Duodenal mucosa (tissue), 2 donors: Measurements from ENCODE around the gene KRT81.

Experiments used
- H3K27ac ChIP-seq: one replicate; pipeline ENCODE4 v1.7.0; 2013; ENCODE audit warnings: low read depth, low read length
- H3K27me3 ChIP-seq, 2 donors: one replicate each; pipeline ENCODE4 v1.7.0; 2013; ENCODE audit warnings: low read length in 2 of 2, control low read depth in 1 of 2; ENCODE audit not compliant: insufficient read depth in 2 of 2, control insufficient read depth in 1 of 2
- H3K36me3 ChIP-seq, 2 donors: one replicate each; pipeline ENCODE4 v1.7.0; 2013; ENCODE audit warnings: low read length in 2 of 2, control low read depth in 1 of 2; ENCODE audit not compliant: insufficient read depth in 2 of 2, control insufficient read depth in 1 of 2
- H3K4me1 ChIP-seq, 2 donors: one replicate each; pipeline ENCODE4 v1.7.0; 2013; ENCODE audit warnings: low read length in 2 of 2, control low read depth in 1 of 2; ENCODE audit not compliant: insufficient read depth in 2 of 2, control insufficient read depth in 1 of 2
- H3K4me3 ChIP-seq, 2 donors: one replicate each; pipeline ENCODE4 v1.7.0; 2013; ENCODE audit warnings: low read length in 2 of 2, low read depth in 1 of 2
- H3K9ac ChIP-seq, 2 donors: one replicate each; pipeline ENCODE4 v1.7.0; 2013; ENCODE audit warnings: low read length in 2 of 2, low read depth in 1 of 2
- H3K9me3 ChIP-seq, 2 donors: one replicate each; pipeline ENCODE4 v1.7.0; 2013; ENCODE audit warnings: low read length in 2 of 2, control low read depth in 1 of 2; ENCODE audit not compliant: control insufficient read depth in 1 of 2

The KRT81 gene

DNA sequence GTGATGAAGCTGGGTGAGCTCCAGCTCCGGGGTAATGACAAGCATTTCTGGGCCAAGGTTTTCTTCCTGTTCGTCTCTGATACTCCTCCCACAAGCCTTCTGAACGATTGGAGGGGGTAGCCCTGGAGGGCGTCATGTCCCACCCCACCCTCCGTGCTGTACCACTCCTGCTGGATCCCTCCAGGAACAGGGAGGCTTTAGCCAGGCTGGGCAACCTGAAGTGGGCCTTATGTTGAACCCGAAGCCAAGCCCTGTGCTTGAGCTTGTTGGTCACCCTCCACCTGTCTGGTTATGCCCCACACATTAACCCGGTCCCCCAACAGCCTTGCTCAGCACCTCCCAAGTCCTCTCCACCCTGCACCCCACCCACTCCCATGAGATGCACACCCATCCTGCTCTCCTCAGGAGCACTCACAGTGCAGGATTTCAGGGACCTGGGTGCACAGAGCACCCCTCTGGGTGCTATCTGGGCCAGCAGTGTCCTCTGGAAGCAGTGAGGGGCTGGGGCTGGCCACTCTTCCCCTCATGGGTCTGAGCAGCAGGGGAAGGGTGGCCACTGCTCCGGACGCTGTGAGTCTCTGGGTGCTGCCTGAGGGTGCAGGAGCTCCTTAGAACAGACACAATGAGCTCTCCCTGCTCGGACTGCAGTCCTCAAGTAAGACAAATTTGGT, 36.6 kb upstream of the KRT81 start:
- H3K9me3 ChIP-seq = no peaks in the 10 kb centered on the region
- peaks cover 3% of the 10 kb centered on the region in 2 donors for H3K4me1 ChIP-seq
- H3K27ac ChIP-seq = no peak overlapping the region
- no peak overlapping the region for H3K4me3 ChIP-seq
- no peaks in the 10 kb centered on the region for H3K27me3 ChIP-seq
- no peaks in the 10 kb centered on the region for H3K36me3 ChIP-seq
- H3K9ac ChIP-seq = no peak overlapping the region

DNA sequence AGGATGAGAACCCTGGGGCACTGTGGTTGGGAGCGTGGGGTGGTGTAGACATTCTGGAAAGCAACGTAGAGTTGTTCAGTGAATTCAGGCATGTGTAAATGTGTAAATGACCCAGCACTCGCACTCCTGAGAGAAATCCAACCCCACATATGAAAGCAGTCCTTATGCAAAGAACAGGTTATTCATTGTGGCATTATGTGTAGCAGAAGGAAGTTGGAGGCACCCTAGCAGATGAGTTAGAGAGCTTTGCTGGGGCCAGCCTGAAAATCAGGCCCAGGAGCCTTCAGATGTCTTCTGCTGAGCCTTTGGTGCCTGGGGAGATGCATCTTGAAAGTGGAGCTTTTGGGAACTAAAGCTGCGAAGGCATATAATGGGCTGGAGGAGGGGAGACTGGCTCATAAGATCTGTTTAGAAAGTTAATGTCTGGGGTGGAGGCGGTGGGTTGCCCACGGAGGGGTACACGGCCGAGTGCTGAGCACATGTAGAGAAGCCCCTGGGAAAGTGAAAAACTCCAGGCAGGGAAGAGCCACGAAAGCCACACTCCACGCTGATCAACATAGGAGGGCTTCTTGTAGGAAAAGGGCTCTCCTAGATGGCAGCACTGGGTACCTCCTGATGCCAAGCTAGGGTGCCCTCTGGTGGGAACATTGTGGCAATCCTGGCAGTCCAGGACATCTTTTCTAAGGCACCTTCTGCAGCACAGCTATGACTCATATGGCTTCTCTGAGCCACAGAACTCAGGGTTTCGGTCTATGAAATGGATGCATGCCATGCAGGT, 35.9 kb upstream of the KRT81 start:
- peaks cover 3% of the 10 kb centered on the region in 2 donors for H3K4me1 ChIP-seq
- H3K27ac ChIP-seq = no peak overlapping the region
- H3K27me3 ChIP-seq = peaks cover 3 to 6% of the 10 kb centered on the region in 2 donors
- no peaks in the 10 kb centered on the region for H3K36me3 ChIP-seq
- H3K4me3 ChIP-seq = no peak overlapping the region
- H3K9ac ChIP-seq = no peak overlapping the region
- no peaks in the 10 kb centered on the region for H3K9me3 ChIP-seq

DNA sequence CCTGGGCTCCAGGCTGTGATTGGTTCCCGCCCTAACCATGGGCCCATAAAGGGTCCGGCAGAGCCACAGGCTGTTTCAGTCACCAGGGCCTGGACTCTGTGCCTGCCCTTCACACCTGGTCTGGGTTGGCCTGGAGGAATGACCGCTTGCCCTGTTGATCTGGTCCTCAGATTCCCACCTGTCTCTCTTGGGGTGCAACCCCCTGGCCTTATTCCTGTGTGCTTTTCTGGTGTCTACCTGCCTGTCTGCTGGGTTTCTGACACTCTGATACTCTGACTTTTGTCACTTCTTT, 32.8 kb upstream of the KRT81 start:
- no peaks in the 10 kb centered on the region for H3K9me3 ChIP-seq
- no peaks in the 10 kb centered on the region for H3K36me3 ChIP-seq
- H3K27me3 ChIP-seq = peaks cover 10 to 15% of the 10 kb centered on the region in 2 donors
- H3K27ac ChIP-seq = no peak overlapping the region
- H3K4me1 ChIP-seq = peaks cover 0 to 3% of the 10 kb centered on the region in 2 donors
- no peak overlapping the region for H3K4me3 ChIP-seq
- no peak overlapping the region for H3K9ac ChIP-seq

DNA sequence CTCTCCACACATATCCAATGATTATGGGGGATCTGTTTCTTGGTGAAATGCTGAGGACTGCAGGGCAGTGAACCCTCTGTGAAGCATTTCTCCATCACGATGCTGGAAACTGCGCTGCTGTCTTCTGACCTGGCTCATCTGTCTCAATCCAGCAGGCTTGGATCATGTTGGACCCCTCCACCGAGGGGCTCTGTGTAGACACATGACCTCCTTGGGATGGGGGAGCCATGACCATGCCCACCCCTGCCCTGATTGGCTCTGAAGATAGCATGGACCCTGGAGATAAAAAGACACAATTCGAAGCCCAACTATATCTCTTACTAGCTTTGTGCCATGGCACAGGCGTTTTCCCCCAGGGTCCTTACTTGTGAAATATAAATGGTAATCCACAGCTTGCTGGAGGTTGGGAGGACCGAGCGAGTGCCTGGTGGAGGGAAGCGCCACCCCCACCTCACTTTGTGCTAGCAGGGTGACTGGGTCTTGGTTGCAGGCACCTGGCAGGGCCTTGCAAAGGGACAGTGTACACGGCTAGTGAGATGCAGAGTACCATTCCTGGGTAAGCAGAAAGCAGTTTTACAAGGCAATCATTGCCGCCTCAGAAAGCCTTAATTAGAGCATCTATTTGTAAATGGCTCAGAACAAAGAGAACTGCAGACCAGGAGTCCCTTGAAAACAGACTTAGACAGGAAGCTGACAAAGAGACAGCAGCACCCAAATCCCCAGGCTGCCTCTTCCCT, 32.2 kb upstream of the KRT81 start:
- Histone ChIP-seq H3K4me1 (peaks cover 0 to 3% of the 10 kb centered on the region in 2 donors), H3K27me3 (peaks cover 10 to 15% of the 10 kb centered on the region in 2 donors), H3K27ac (no peak overlapping the region), H3K36me3 (no peaks in the 10 kb centered on the region), H3K9me3 (no peaks in the 10 kb centered on the region), H3K4me3 (no peak overlapping the region), H3K9ac (no peak overlapping the region)

DNA sequence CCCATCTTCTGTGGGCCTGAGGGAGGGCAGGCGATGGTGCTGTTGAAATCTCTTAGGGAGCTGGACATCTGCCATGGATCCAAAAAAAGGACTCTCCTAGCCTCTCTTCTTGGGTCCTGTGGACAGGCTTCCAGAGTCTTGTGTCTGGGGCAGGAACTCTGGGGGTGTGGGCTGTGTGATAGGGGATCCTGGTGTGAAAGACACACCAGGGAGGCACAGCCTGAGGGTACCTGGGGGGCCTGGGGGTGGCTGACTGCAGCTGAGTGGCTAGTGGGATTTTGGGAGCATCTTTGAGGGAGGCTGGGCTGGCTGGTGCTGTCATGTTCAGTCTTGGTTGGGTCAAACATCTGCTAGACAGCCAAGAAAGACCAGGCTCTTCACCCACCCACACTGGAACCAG, 31.7 kb upstream of the KRT81 start:
- Histone ChIP-seq H3K9ac (no peak overlapping the region), H3K36me3 (no peaks in the 10 kb centered on the region), H3K27me3 (peaks cover 10 to 15% of the 10 kb centered on the region in 2 donors), H3K27ac (no peak overlapping the region), H3K9me3 (no peaks in the 10 kb centered on the region), H3K4me3 (no peak overlapping the region), H3K4me1 (peaks cover 0 to 3% of the 10 kb centered on the region in 2 donors)

DNA sequence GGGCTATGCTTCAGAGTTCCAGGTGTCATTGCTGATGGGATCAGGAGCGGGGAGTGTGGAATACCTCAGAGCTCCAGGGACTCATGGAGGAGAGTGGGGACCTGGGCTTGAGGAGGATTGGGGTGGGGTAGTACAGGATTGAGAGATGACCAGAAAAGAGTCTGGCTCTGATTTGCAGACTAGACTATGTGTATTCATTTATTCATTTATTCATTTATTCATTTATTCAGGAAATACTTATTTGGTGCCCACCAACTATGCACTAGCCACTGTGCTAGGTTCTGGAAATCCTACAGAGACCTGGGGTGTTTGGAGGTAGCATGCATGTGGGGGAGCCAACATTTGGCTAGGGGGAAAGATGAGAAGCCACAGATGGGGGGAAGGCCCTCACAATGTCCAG, 30.7 kb upstream of the KRT81 start:
- H3K9ac ChIP-seq = no peak overlapping the region
- H3K4me3 ChIP-seq = no peak overlapping the region
- no peaks in the 10 kb centered on the region for H3K36me3 ChIP-seq
- no peaks in the 10 kb centered on the region for H3K4me1 ChIP-seq
- no peak overlapping the region for H3K27ac ChIP-seq
- H3K27me3 ChIP-seq = peaks cover 10 to 15% of the 10 kb centered on the region in 2 donors
- H3K9me3 ChIP-seq = no peaks in the 10 kb centered on the region

DNA sequence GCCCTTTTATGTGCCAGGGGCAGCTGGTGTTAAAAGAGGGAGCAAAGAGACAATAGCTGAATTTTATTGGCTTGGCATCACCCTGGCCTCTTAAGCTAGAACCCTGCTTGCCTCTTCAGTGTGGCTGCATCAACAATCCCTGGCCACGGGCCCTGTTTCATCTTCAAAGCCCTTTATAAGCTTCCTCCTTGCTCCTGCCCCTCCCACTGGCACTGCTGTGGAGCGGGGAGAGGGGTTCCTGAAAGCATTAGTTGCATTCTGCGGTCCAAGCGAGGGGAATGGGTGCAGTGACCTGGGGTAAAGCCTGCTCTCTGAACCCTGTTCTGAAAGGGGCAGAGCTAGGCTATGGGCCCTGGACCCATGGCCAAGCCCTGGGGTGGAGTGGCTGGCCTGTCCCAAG, 30.1 kb upstream of the KRT81 start:
- no peaks in the 10 kb centered on the region for H3K4me1 ChIP-seq
- no peaks in the 10 kb centered on the region for H3K9me3 ChIP-seq
- H3K4me3 ChIP-seq = no peak overlapping the region
- H3K36me3 ChIP-seq = no peaks in the 10 kb centered on the region
- peaks cover 10 to 15% of the 10 kb centered on the region in 2 donors for H3K27me3 ChIP-seq
- no peak overlapping the region for H3K9ac ChIP-seq
- no peak overlapping the region for H3K27ac ChIP-seq

DNA sequence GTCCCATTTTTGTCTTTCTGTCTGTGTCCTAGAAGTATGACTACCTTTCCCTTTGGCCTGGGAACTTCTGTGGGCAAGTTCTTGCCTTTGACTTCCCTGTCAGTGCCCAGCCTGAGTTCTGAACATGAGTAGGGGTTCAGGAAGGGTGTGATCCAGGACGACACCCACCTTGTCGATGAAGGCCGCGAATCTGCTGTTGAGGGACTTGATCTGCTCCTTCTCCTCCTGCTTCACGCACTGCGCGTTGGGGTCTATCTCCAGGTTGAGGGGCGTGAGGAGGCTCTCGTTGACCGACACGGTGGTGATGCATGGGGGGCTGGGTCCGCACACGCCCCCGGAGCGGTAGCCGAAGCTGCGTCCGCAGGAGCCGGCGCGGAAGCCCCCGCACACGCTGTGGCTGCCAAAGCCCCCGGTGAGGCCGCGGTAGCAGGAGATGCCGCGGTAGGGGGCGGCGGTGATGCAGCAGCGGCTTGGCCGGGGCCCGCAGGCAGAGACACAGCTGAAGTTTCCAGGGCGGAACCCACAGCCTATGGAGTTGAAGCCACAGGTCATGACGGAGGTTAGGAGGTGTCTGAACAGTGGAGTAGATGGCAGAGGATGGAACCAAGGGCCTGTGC, 29.6 kb upstream of the KRT81 start, which contains the start of gene KRT83:
KRT83 (minus strand) TSS at position 615 of the 617 bp plus-strand sequence; CDS start at position 552, 63 bp downstream.
- no peaks in the 10 kb centered on the region for H3K36me3 ChIP-seq
- H3K27me3 ChIP-seq = peaks cover 10 to 15% of the 10 kb centered on the region in 2 donors
- H3K4me1 ChIP-seq = no peaks in the 10 kb centered on the region
- no peaks in the 10 kb centered on the region for H3K9me3 ChIP-seq
- no peak within 1 kb of the TSS for H3K9ac ChIP-seq
- no peak within 1 kb of the TSS for H3K4me3 ChIP-seq
- H3K27ac ChIP-seq = no peak within 1 kb of the TSS

DNA sequence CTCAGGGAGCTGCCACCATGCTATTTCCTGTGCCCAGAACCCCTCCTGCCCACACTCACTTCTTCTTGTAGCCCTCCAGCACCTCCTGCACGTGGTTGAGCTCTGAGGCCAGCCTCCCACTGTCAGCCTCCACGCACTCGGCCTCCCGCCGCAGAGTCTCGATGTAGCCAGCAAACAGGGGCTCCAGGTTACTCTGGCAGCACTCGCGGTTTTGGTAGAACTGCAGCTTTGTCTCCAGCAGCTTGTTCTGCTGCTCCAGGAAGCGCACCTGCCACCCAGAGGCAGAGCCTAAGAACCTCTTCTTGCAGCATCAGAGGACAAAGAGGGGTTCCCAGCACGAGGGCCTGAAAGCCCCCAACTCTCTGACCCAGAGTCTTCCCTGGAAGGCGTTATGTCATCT, 27.8 kb upstream of the KRT81 start:
- no peak overlapping the region for H3K9ac ChIP-seq
- H3K36me3 ChIP-seq = no peaks in the 10 kb centered on the region
- peaks cover 10 to 15% of the 10 kb centered on the region in 2 donors for H3K27me3 ChIP-seq
- H3K27ac ChIP-seq = no peak overlapping the region
- no peaks in the 10 kb centered on the region for H3K4me1 ChIP-seq
- no peaks in the 10 kb centered on the region for H3K9me3 ChIP-seq
- H3K4me3 ChIP-seq = no peak overlapping the region
